CD4-positive, alpha-beta T cell (primary cell): Measurements from ENCODE around the gene CXCL16. TPM values are rescaled to one million over a fixed set of nuclear protein-coding genes. Genes with fewer than 3 reads are reported as not detected.

Experiments used
- ATAC-seq: fragments of 200-7000 bp; cut with Tn5 transposase; one replicate; pipeline ENCODE4 v1.10.0; 2022; ENCODE audit warnings: mild to moderate bottlenecking; ENCODE audit not compliant: poor library complexity
- CTCF ChIA-PET: fragments of 350-600 bp; sonication (Branson Sonifier 250); formaldehyde crosslinking; loops from one replicate; lab custom pipeline; 2021; ENCODE audit warnings: antibody characterized with exemption, inconsistent platforms; lab: Charles Lee
- POLR2A ChIA-PET: fragments of 350-600 bp; sonication (Branson Sonifier 250); formaldehyde crosslinking; loops from one replicate; lab custom pipeline; 2021; ENCODE audit warnings: antibody characterized with exemption, inconsistent platforms; lab: Charles Lee
- DNase-seq, 14 experiments: peaks; one replicate each; pipeline ENCODE4 v3.0.0-alpha.2; 2013 to 2020; ENCODE audit warnings: mixed read lengths in 2 of 14
- H3K27ac ChIP-seq, 2 donors: one replicate each; pipeline versions ENCODE4 v1.5.1 to v1.7.0; 2013; ENCODE audit warnings: low read length in 2 of 2, low read depth in 1 of 2, mild to moderate bottlenecking in 1 of 2
- H3K27me3 ChIP-seq, 2 experiments: 1 replicate in 1 of 2; 2 replicates in 1 of 2; pipeline versions ENCODE4 v1.6.1 to v1.7.0; 2013; ENCODE audit warnings: low read length in 2 of 2, control low read depth in 1 of 2, mild to moderate bottlenecking in 1 of 2, moderate library complexity in 1 of 2; ENCODE audit not compliant: insufficient read depth in 2 of 2, control insufficient read depth in 1 of 2
- H3K36me3 ChIP-seq: one replicate; pipeline ENCODE4 v1.6.1; 2013; ENCODE audit warnings: low read length, control low read depth; ENCODE audit not compliant: insufficient read depth
- H3K4me1 ChIP-seq: one replicate; pipeline ENCODE4 v1.6.1; 2013; ENCODE audit warnings: low read length, control low read depth; ENCODE audit not compliant: insufficient read depth
- H3K4me3 ChIP-seq: one replicate; pipeline ENCODE4 v1.5.1; 2013; ENCODE audit warnings: mild to moderate bottlenecking, low read length, moderate library complexity
- H3K9me3 ChIP-seq, 2 experiments: 1 replicate in 1 of 2; 2 replicates in 1 of 2; pipeline versions ENCODE4 v1.6.1 to v1.7.0; 2013; ENCODE audit warnings: low read length in 2 of 2, mild to moderate bottlenecking in 2 of 2, control low read depth in 1 of 2, moderate library complexity in 1 of 2; ENCODE audit not compliant: control insufficient read depth in 1 of 2, insufficient read depth in 1 of 2
- H3K27ac Mint-ChIP-seq: one replicate; pipeline ENCODE4 v1.8.0; 2020; ENCODE audit warnings: mixed read lengths
- H3K27me3 Mint-ChIP-seq: one replicate; pipeline ENCODE4 v1.8.0; 2021; ENCODE audit warnings: mixed read lengths
- H3K36me3 Mint-ChIP-seq: one replicate; pipeline ENCODE4 v1.8.0; 2021; ENCODE audit warnings: low read depth, mixed read lengths
- H3K4me1 Mint-ChIP-seq: one replicate; pipeline ENCODE4 v1.8.0; 2021; ENCODE audit warnings: low read depth, mixed read lengths
- H3K4me3 Mint-ChIP-seq: one replicate; pipeline ENCODE4 v1.8.0; 2020; ENCODE audit warnings: mild to moderate bottlenecking, mixed read lengths
- H3K9me3 Mint-ChIP-seq: one replicate; pipeline ENCODE4 v1.8.0; 2020; ENCODE audit warnings: mixed read lengths
- CTCF ChIP-seq: fragments of 200-600 bp; IDR thresholded peaks from one replicate; pipeline ENCODE4 v1.8.0; 2022; ENCODE audit warnings: antibody characterized with exemption, mild to moderate bottlenecking
- intact Hi-C, 2 experiments: fragments of 100-400 bp; cut with DNase I in 1 of 2; cut with micrococcal nuclease in 1 of 2; formaldehyde crosslinking; loops; one replicate each; pipeline versions ENCODE4 v1.15.1 to v1.9.0; 2023 to 2025; cut with DNase I, micrococcal nuclease
- total RNA-seq, 174 experiments: library from RNA in 2 of 174; stranded (reverse) in 2 of 174; gene quantifications; one replicate each; pipeline ENCODE4 v1.2.3 and lab custom pipeline; 2021 to 2026

Gene CXCL16
- total RNA-seq, 2 experiments from 2014 or later, result 24.8 to 25.8 TPM

DNA sequence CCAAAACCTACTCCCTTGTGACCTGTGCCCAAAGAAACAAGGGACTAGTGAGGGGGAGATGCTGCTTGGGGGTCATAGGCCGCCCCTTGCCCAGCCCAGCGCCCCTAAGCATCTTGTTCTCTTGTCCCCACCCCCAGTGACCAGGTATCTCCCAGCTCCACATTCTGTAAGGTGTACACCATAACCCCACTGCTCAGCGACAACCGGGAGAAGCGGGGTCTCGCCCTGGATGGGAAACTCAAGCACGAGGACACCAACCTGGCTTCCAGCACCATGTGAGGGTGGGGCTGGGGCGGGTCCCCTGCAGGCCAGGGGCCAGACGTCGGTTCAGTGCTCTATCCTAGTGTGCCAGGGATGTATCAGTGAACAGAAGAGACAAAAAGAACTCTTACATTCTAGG, 20.6 kb downstream of the CXCL16 start:
- Mint-ChIP-seq H3K4me1 (peaks cover 24% of the 10 kb centered on the region), H3K36me3 (peaks cover 70% of the 10 kb centered on the region), H3K27ac (no peak overlapping the region), H3K9me3 (no peaks in the 10 kb centered on the region), H3K4me3 (no peak overlapping the region), H3K27me3 (no peaks in the 10 kb centered on the region)
- no peaks in the 10 kb centered on the region for H3K27me3 ChIP-seq
- ChIA-PET CTCF (no interaction called here), POLR2A (no interaction called here)
- no peak for ATAC-seq
- no peak overlapping the region for H3K4me3 ChIP-seq
- H3K36me3 ChIP-seq, result peaks cover 61% of the 10 kb centered on the region
- peaks cover 42% of the 10 kb centered on the region for H3K4me1 ChIP-seq
- DNase-seq, result no peak
- intact Hi-C loops, result loop anchor here in 1 of 2 experiments (10.0 kb wide), 1 partner anchor 356 kb away; the partner anchor contains the start of gene ZFP3
- no peak for TF ChIP-seq CTCF
- no peak overlapping the region for H3K27ac ChIP-seq
- H3K9me3 ChIP-seq, result no peaks in the 10 kb centered on the region

- ATAC-seq, result no peak
- Histone ChIP-seq H3K9me3 (no peaks in the 10 kb centered on the region), H3K27ac (no peak overlapping the region), H3K4me1 (peaks cover 50% of the 10 kb centered on the region), H3K4me3 (no peak overlapping the region), H3K27me3 (no peaks in the 10 kb centered on the region), H3K36me3 (peaks cover 61% of the 10 kb centered on the region)
- Mint-ChIP-seq H3K27ac (no peak overlapping the region), H3K27me3 (no peaks in the 10 kb centered on the region), H3K9me3 (no peaks in the 10 kb centered on the region), H3K4me3 (no peak overlapping the region), H3K4me1 (peaks cover 33% of the 10 kb centered on the region), H3K36me3 (peaks cover 70% of the 10 kb centered on the region)
- ChIA-PET CTCF (no interaction called here), POLR2A (no interaction called here)
- intact Hi-C loops, result loop anchor here in 1 of 2 experiments (10.0 kb wide), 1 partner anchor 357 kb away; the partner anchor contains the start of gene ZFP3
- DNase-seq, result no peak
- no peak for TF ChIP-seq CTCF
Observed at GRCh38 chr17:4718276-4718675, 21.5 kb downstream of the CXCL16 start.

- Histone ChIP-seq H3K4me1 (peaks cover 55% of the 10 kb centered on the region), H3K4me3 (no peak overlapping the region), H3K36me3 (peaks cover 61% of the 10 kb centered on the region), H3K27me3 (no peaks in the 10 kb centered on the region), H3K9me3 (no peaks in the 10 kb centered on the region), H3K27ac (peak overlapping the region in 1 of 2 donors; percentile 3)
- ChIA-PET POLR2A (no interaction called here), CTCF (no interaction called here)
- Mint-ChIP-seq H3K36me3 (peaks cover 70% of the 10 kb centered on the region), H3K27me3 (no peaks in the 10 kb centered on the region), H3K4me1 (peaks cover 34% of the 10 kb centered on the region), H3K9me3 (no peaks in the 10 kb centered on the region), H3K4me3 (no peak overlapping the region), H3K27ac (no peak overlapping the region)
- DNase-seq (no peak), ATAC-seq (no peak)
- TF ChIP-seq CTCF, result no peak
- intact Hi-C loops, result loop anchor here in 1 of 2 experiments (10.0 kb wide), 1 partner anchor 357 kb away; the partner anchor contains the start of gene ZFP3
Observed at GRCh38 chr17:4717791-4718190, 21.9 kb downstream of the CXCL16 start.
